Measurements from ENCODE around the gene PTPRN2. TPM values are rescaled to one million over a fixed set of nuclear protein-coding genes. Genes with fewer than 3 reads are reported as not detected.

PTPRN2 gene
- total and polyA plus RNA-seq, 2 of the 8 experiments (the other 6 are each of a cell fraction or from before 2014, with no cell fraction given) = 2.6 to 4.5 TPM

GRCh38 chr7:157494506-157495176 is 1093.0 kb downstream of the PTPRN2 start:
- POLR2A ChIA-PET (ENCODE audit: partially characterized antibody) = interaction anchor here (0.7 kb wide), 1 partner anchor 66 kb away, joined by 3 read pairs; no protein-coding TSS in a partner anchor
- Histone ChIP-seq H4K5ac (ENCODE audit: insufficient read length, low read depth, low read length) (no peak overlapping the region), H4K91ac (replicated peaks; ENCODE audit: insufficient read length, low read length) (no peak overlapping the region), H3K9ac (replicated peaks in 1 of 4; ENCODE audit: extremely low read depth in 1 of 4, low read depth in 3 of 4, low read length in 3 of 4) (no peak overlapping the region), H3K4me1 (replicated peaks in 1 of 4; ENCODE audit: control insufficient read depth in 3 of 4, insufficient read depth in 4 of 4, low read length in 3 of 4) (no peaks in the 10 kb centered on the region), H2BK20ac (ENCODE audit: low read length) (no peak overlapping the region), H3K27ac (ENCODE audit: low read depth, low read length) (no peak overlapping the region), H2AFZ (ENCODE audit: low read length) (no peak overlapping the region), H3K14ac (ENCODE audit: insufficient read length) (no peak overlapping the region), H2BK120ac (replicated peaks; ENCODE audit: low read depth, low read length) (no peak overlapping the region), H4K20me1 (replicated peaks in 1 of 2; ENCODE audit: control insufficient read depth in 1 of 2, insufficient read depth in 2 of 2, low read length in 2 of 2) (peaks cover 0 to 3% of the 10 kb centered on the region in 2 experiments), H3K9me3 (ENCODE audit: insufficient read depth in 2 of 2, low read depth in 1 of 2, low read length in 1 of 2) (no peaks in the 10 kb centered on the region), H3K79me2 (ENCODE audit: control insufficient read depth in 1 of 2, insufficient read depth in 2 of 2, low read length in 2 of 2) (no peaks in the 10 kb centered on the region), H3K27me3 (replicated peaks in 1 of 4; ENCODE audit: control insufficient read depth in 3 of 4, extremely low read depth in 1 of 4, insufficient read depth in 3 of 4, low read length in 3 of 4) (peaks cover 0 to 12% (median 6%) of the 10 kb centered on the region in 4 experiments; a peak in 5 of 7 replicates), H3K79me1 (ENCODE audit: low read depth, low read length) (no peaks in the 10 kb centered on the region; the same call in 1 of the 2 replicates), H3K4ac (replicated peaks; ENCODE audit: insufficient read length, low read depth, low read length) (no peak overlapping the region), H4K8ac (ENCODE audit: extremely low read depth, insufficient read depth, low read length) (no peak overlapping the region), H2AK5ac (ENCODE audit: low read depth, low read length) (no peak overlapping the region), H3K18ac (ENCODE audit: extremely low read depth, low read length) (no peak overlapping the region), H3K23me2 (ENCODE audit: low read depth, low read length) (no peaks in the 10 kb centered on the region), H2BK5ac (ENCODE audit: low read depth, low read length) (no peak overlapping the region), H2BK12ac (ENCODE audit: low read depth, low read length) (no peak overlapping the region), H2BK15ac (ENCODE audit: low read length) (no peak overlapping the region), H3K4me3 (ENCODE audit: extremely low read depth in 1 of 4, insufficient read depth in 2 of 4, low read depth in 3 of 4, low read length in 4 of 4) (no peak overlapping the region), H3K23ac (ENCODE audit: insufficient read length) (no peak overlapping the region), H3K36me3 (ENCODE audit: control insufficient read depth in 2 of 4, insufficient read depth in 4 of 4, low read length in 3 of 4) (no peaks in the 10 kb centered on the region), H3K56ac (replicated peaks; ENCODE audit: insufficient read length, low read depth, low read length) (no peak overlapping the region), H3K4me2 (ENCODE audit: insufficient read depth in 1 of 2, low read depth in 2 of 2, low read length in 2 of 2) (no peak overlapping the region)
- CTCF ChIA-PET (ENCODE audit: partially characterized antibody) = no interaction called here
- no peak for DNase-seq (ENCODE audit: low read depth in 1 of 2, low spot score in 2 of 2)
- FAIRE-seq = no peak
- 81% methylated on average over 12 of the region's 12 CpGs; no CpG with 5 or more reads in 1 of the 2 experiments for WGBS, 2 experiments (ENCODE audit: extremely low coverage in 1 of 2, insufficient coverage in 1 of 2, insufficient read length in 1 of 2, insufficient replicate concordance in 2 of 2, low coverage in 1 of 2, low lambda C conversion rate in 2 of 2, missing lambda C conversion rate in 1 of 2)
- TF ChIP-seq KDM4A (IDR thresholded peaks at IDR 0.05; ENCODE audit: low read depth, low read length, severe bottlenecking) (no peak), SP1 (IDR thresholded peaks at IDR 0.05; ENCODE audit: low read depth, low read length) (no peak), BACH1 (IDR thresholded peaks at IDR 0.05; ENCODE audit: low read length) (no peak), POLR2A (IDR thresholded peaks at IDR 0.05; ENCODE audit: control extremely low read depth in 1 of 2, low read depth in 2 of 2, low read length in 2 of 2) (no peak), TBP (IDR thresholded peaks at IDR 0.05; ENCODE audit: low read depth, low read length) (no peak), NANOG (IDR thresholded peaks at IDR 0.05; ENCODE audit: insufficient read depth, low read depth, low read length, poor library complexity, severe bottlenecking) (no peak), CBX8 (IDR thresholded peaks at IDR 0.05; ENCODE audit: borderline replicate concordance, low read depth, low read length) (no peak), EZH2 (IDR thresholded peaks at IDR 0.05; ENCODE audit: low read depth, low read length, severe bottlenecking) (no peak), ZNF274 (IDR thresholded peaks at IDR 0.05; ENCODE audit: borderline replicate concordance, extremely low read depth, low read length) (no peak), RAD21 (IDR thresholded peaks at IDR 0.05 in 1 of 2, conservative IDR thresholded peaks at IDR 0.05 in 1 of 2; ENCODE audit: low read depth in 2 of 2, low read length in 2 of 2) (no peak), MAFK (IDR thresholded peaks at IDR 0.05; ENCODE audit: low read depth, low read length) (no peak), TCF12 (IDR thresholded peaks at IDR 0.05; ENCODE audit: low read depth, low read length) (no peak), CREB1 (IDR thresholded peaks at IDR 0.05) (no peak), SIX5 (IDR thresholded peaks at IDR 0.05; ENCODE audit: low read depth, low read length) (no peak)

Measured in H1 (cell line).